Brain microvascular endothelial cell (primary cell): Measurements from ENCODE around the gene ASIC3.
"Not testable (repeated sequence)": the region's sequence is repeated elsewhere in the genome, so short reads cannot be mapped to it uniquely, and the experiment has no call there.

Source experiments
- DNase-seq: peaks from one replicate; pipeline ENCODE4 v3.0.0-alpha.2; 2020
- H3K27ac ChIP-seq: fragments of 250-450 bp; sonication (Bioruptor Pico); 2 replicates; pipeline ENCODE4 v1.5.1; 2020; ENCODE audit warnings: mild to moderate bottlenecking, moderate library complexity
- H3K27me3 ChIP-seq: fragments of 250-450 bp; sonication (Bioruptor Pico); replicated peaks from 2 replicates; pipeline ENCODE4 v1.5.1; 2020; ENCODE audit warnings: mild to moderate bottlenecking
- H3K36me3 ChIP-seq: fragments of 250-450 bp; sonication (Bioruptor Pico); replicated peaks from 2 replicates; pipeline ENCODE4 v1.5.1; 2020; ENCODE audit warnings: mild to moderate bottlenecking
- H3K4me3 ChIP-seq: 2 replicates; pipeline ENCODE4 v1.5.1; 2011; ENCODE audit warnings: low read depth, mild to moderate bottlenecking, control low read depth, low read length, moderate library complexity
- CTCF ChIP-seq: IDR thresholded peaks from 2 replicates; pipeline ENCODE4 v1.5.1; 2011; ENCODE audit warnings: low read depth, mild to moderate bottlenecking, moderate library complexity, low read length, control low read depth, inconsistent platforms; ENCODE audit errors: missing control alignments
- in situ Hi-C: cut with HindIII; loops from 2 replicates; pipeline ENCODE4 v1.10.0; 2017; ENCODE audit warnings: low sequenced_read_pairs, low pct_ligation_motif_present

Gene ASIC3

GRCh38 chr7:151040616-151041375, 7.5 kb upstream of the ASIC3 start:
- Histone ChIP-seq H3K4me3 (no peak overlapping the region), H3K27me3 (no peaks in the 10 kb centered on the region), H3K27ac (no peak overlapping the region), H3K36me3 (peaks cover 18% of the 10 kb centered on the region)
- no peak for DNase-seq
- no peak for TF ChIP-seq CTCF
- in situ Hi-C loops, result no loop called here

- H3K4me3 ChIP-seq, in situ Hi-C loops, H3K36me3 ChIP-seq, H3K27me3 ChIP-seq, DNase-seq, H3K27ac ChIP-seq: not testable (repeated sequence)
These were observed 4.9 kb upstream of the ASIC3 start for GRCh38 chr7:151043449-151043848.

- no peaks in the 10 kb centered on the region for H3K27me3 ChIP-seq
- H3K36me3 ChIP-seq, result no peaks in the 10 kb centered on the region
- no peak for DNase-seq
- H3K27ac ChIP-seq, result no peak overlapping the region
- in situ Hi-C loops, result no loop called here
- TF ChIP-seq CTCF, result no peak
- H3K4me3 ChIP-seq, result no peak overlapping the region
These were observed 4.4 kb upstream of the ASIC3 start for GRCh38 chr7:151043959-151044358.

GRCh38 chr7:151045262-151045661, 3.1 kb upstream of the ASIC3 start:
- peaks cover 4% of the 10 kb centered on the region for H3K27me3 ChIP-seq
- no peaks in the 10 kb centered on the region for H3K36me3 ChIP-seq
- no peak for TF ChIP-seq CTCF
- no peak overlapping the region for H3K27ac ChIP-seq
- in situ Hi-C loops, result no loop called here
- no peak overlapping the region for H3K4me3 ChIP-seq
- no peak for DNase-seq

GRCh38 chr7:151045967-151046366, 2.4 kb upstream of the ASIC3 start:
- Histone ChIP-seq H3K27ac (no peak overlapping the region), H3K27me3 (peaks cover 7% of the 10 kb centered on the region), H3K36me3 (no peaks in the 10 kb centered on the region), H3K4me3 (no peak overlapping the region)
- no peak for DNase-seq
- in situ Hi-C loops, result no loop called here
- no peak for TF ChIP-seq CTCF

- no peak overlapping the region for H3K27ac ChIP-seq
- no peak for DNase-seq
- no peak for TF ChIP-seq CTCF
- H3K27me3 ChIP-seq, result peaks cover 7% of the 10 kb centered on the region
- H3K36me3 ChIP-seq, result no peaks in the 10 kb centered on the region
- in situ Hi-C loops, result no loop called here
- no peak overlapping the region for H3K4me3 ChIP-seq
These were observed 1.4 kb upstream of the ASIC3 start for GRCh38 chr7:151046603-151047573.
